Activated CD8-positive, alpha-beta memory T cell treated with anti-CD3 and anti-CD28 coated beads, Interleukin-2, amount 10 ng/mL, durations not matched to agents 7 days and 5 days (primary cell): ENCODE results near the gene ACTL7B. TPM values are rescaled to one million over a fixed set of nuclear protein-coding genes. Genes with fewer than 3 reads are reported as not detected.

ENCODE experiments used
- ATAC-seq: fragments of 150-1000 bp; cut with Tn5 transposase; one replicate; pipeline ENCODE4 v1.10.0; 2021; ENCODE audit warnings: moderate library complexity
- CTCF ChIA-PET: fragments of 350-600 bp; sonication (Branson Sonifier 250); formaldehyde crosslinking; loops from one replicate; lab custom pipeline; 2021; ENCODE audit warnings: antibody characterized with exemption; lab: Charles Lee
- DNase-seq: peaks from one replicate; pipeline ENCODE4 v3.0.0-alpha.2; 2020
- H3K27ac Mint-ChIP-seq: one replicate; pipeline ENCODE4 v1.8.0; 2021; ENCODE audit warnings: mild to moderate bottlenecking, mixed read lengths
- H3K27me3 Mint-ChIP-seq: one replicate; pipeline ENCODE4 v1.8.0; 2021; ENCODE audit warnings: mixed read lengths
- H3K36me3 Mint-ChIP-seq: one replicate; pipeline ENCODE4 v1.8.0; 2021; ENCODE audit warnings: mild to moderate bottlenecking, mixed read lengths
- H3K4me1 Mint-ChIP-seq: one replicate; pipeline ENCODE4 v1.8.0; 2021; ENCODE audit warnings: mixed read lengths
- H3K4me3 Mint-ChIP-seq: one replicate; pipeline ENCODE4 v1.8.0; 2021; ENCODE audit warnings: mild to moderate bottlenecking, moderate library complexity, mixed read lengths
- H3K9me3 Mint-ChIP-seq: one replicate; pipeline ENCODE4 v1.8.0; 2022; ENCODE audit warnings: low read depth, mixed read lengths
- total RNA-seq, 2 experiments: library from RNA; stranded (reverse); gene quantifications; one replicate each; pipeline ENCODE4 v1.2.3, GENCODE V29; 2021

The ACTL7B gene
- total RNA-seq, 2 experiments from 2014 or later = not detected

- peaks cover 10% of the 10 kb centered on the region for H3K4me1 Mint-ChIP-seq
- H3K27ac Mint-ChIP-seq = no peak overlapping the region
- no peak overlapping the region for H3K4me3 Mint-ChIP-seq
- H3K27me3 Mint-ChIP-seq = no peaks in the 10 kb centered on the region
- ATAC-seq = no peak
- DNase-seq = no peak
- H3K9me3 Mint-ChIP-seq = no peaks in the 10 kb centered on the region
- peaks cover 25% of the 10 kb centered on the region for H3K36me3 Mint-ChIP-seq
- CTCF ChIA-PET = no interaction called here
Measured at GRCh38 chr9:108884701-108885100, 28.9 kb upstream of the ACTL7B start.

GRCh38 chr9:108883085-108883484, 27.3 kb upstream of the ACTL7B start:
- H3K4me1 Mint-ChIP-seq = peaks cover 10% of the 10 kb centered on the region
- no peak overlapping the region for H3K27ac Mint-ChIP-seq
- no peak for ATAC-seq
- H3K36me3 Mint-ChIP-seq = peaks cover 30% of the 10 kb centered on the region
- DNase-seq = no peak
- CTCF ChIA-PET = no interaction called here
- H3K4me3 Mint-ChIP-seq = no peak overlapping the region
- H3K9me3 Mint-ChIP-seq = no peaks in the 10 kb centered on the region
- H3K27me3 Mint-ChIP-seq = no peaks in the 10 kb centered on the region

- H3K27ac Mint-ChIP-seq = no peak overlapping the region
- no peaks in the 10 kb centered on the region for H3K27me3 Mint-ChIP-seq
- H3K9me3 Mint-ChIP-seq = no peaks in the 10 kb centered on the region
- H3K36me3 Mint-ChIP-seq = peaks cover 35% of the 10 kb centered on the region
- DNase-seq (no peak), ATAC-seq (no peak)
- H3K4me3 Mint-ChIP-seq = no peak overlapping the region
- H3K4me1 Mint-ChIP-seq = peaks cover 10% of the 10 kb centered on the region
- CTCF ChIA-PET = no interaction called here
Measured at GRCh38 chr9:108882052-108882888, 26.5 kb upstream of the ACTL7B start.

- ATAC-seq (no peak), DNase-seq (no peak)
- no peaks in the 10 kb centered on the region for H3K9me3 Mint-ChIP-seq
- no peak overlapping the region for H3K4me3 Mint-ChIP-seq
- no peaks in the 10 kb centered on the region for H3K27me3 Mint-ChIP-seq
- CTCF ChIA-PET = no interaction called here
- peaks cover 3% of the 10 kb centered on the region for H3K4me1 Mint-ChIP-seq
- peaks cover 39% of the 10 kb centered on the region for H3K36me3 Mint-ChIP-seq
- no peak overlapping the region for H3K27ac Mint-ChIP-seq
Measured at GRCh38 chr9:108880738-108881316, 25.0 kb upstream of the ACTL7B start.

GRCh38 chr9:108877524-108877923, 21.7 kb upstream of the ACTL7B start:
- H3K27ac Mint-ChIP-seq = no peak overlapping the region
- DNase-seq (no peak), ATAC-seq (no peak)
- peaks cover 43% of the 10 kb centered on the region for H3K36me3 Mint-ChIP-seq
- no peak overlapping the region for H3K4me3 Mint-ChIP-seq
- H3K4me1 Mint-ChIP-seq = no peaks in the 10 kb centered on the region
- no peaks in the 10 kb centered on the region for H3K9me3 Mint-ChIP-seq
- CTCF ChIA-PET = interaction anchor here (1.4 kb wide), 1 partner anchor 12 kb away, joined by 4 read pairs; no protein-coding TSS in a partner anchor
- H3K27me3 Mint-ChIP-seq = no peaks in the 10 kb centered on the region

GRCh38 chr9:108876425-108876824, 20.6 kb upstream of the ACTL7B start:
- DNase-seq (no peak), ATAC-seq (no peak)
- H3K4me1 Mint-ChIP-seq = no peaks in the 10 kb centered on the region
- CTCF ChIA-PET = no interaction called here
- H3K9me3 Mint-ChIP-seq = peaks cover 6% of the 10 kb centered on the region
- no peak overlapping the region for H3K4me3 Mint-ChIP-seq
- H3K27me3 Mint-ChIP-seq = no peaks in the 10 kb centered on the region
- H3K27ac Mint-ChIP-seq = no peak overlapping the region
- peaks cover 45% of the 10 kb centered on the region for H3K36me3 Mint-ChIP-seq

- Mint-ChIP-seq H3K4me3 (no peak overlapping the region), H3K9me3 (peaks cover 6% of the 10 kb centered on the region), H3K4me1 (no peaks in the 10 kb centered on the region), H3K36me3 (peaks cover 47% of the 10 kb centered on the region), H3K27me3 (no peaks in the 10 kb centered on the region), H3K27ac (no peak overlapping the region)
- no peak for DNase-seq
- CTCF ChIA-PET = no interaction called here
- no peak for ATAC-seq
Measured at GRCh38 chr9:108874058-108874788, 18.4 kb upstream of the ACTL7B start.

- Mint-ChIP-seq H3K4me3 (no peak overlapping the region), H3K27ac (no peak overlapping the region), H3K9me3 (peaks cover 6% of the 10 kb centered on the region), H3K36me3 (peaks cover 30% of the 10 kb centered on the region), H3K27me3 (no peaks in the 10 kb centered on the region), H3K4me1 (no peaks in the 10 kb centered on the region)
- CTCF ChIA-PET = no interaction called here
- DNase-seq (no peak), ATAC-seq (no peak)
Measured at GRCh38 chr9:108869092-108869725, 13.4 kb upstream of the ACTL7B start.

GRCh38 chr9:108867829-108868228, 12.0 kb upstream of the ACTL7B start:
- Mint-ChIP-seq H3K4me1 (no peaks in the 10 kb centered on the region), H3K9me3 (peaks cover 6% of the 10 kb centered on the region), H3K27me3 (no peaks in the 10 kb centered on the region), H3K36me3 (peaks cover 23% of the 10 kb centered on the region), H3K27ac (no peak overlapping the region), H3K4me3 (no peak overlapping the region)
- ATAC-seq (no peak), DNase-seq (no peak)
- CTCF ChIA-PET = no interaction called here

- Mint-ChIP-seq H3K27ac (no peak overlapping the region), H3K4me1 (no peaks in the 10 kb centered on the region), H3K4me3 (no peak overlapping the region), H3K36me3 (peaks cover 21% of the 10 kb centered on the region), H3K27me3 (no peaks in the 10 kb centered on the region), H3K9me3 (peaks cover 6% of the 10 kb centered on the region)
- DNase-seq (no peak), ATAC-seq (no peak)
- CTCF ChIA-PET = no interaction called here
Measured at GRCh38 chr9:108867116-108867515, 11.3 kb upstream of the ACTL7B start.

GRCh38 chr9:108866001-108866420, 10.2 kb upstream of the ACTL7B start:
- Mint-ChIP-seq H3K27me3 (no peaks in the 10 kb centered on the region), H3K27ac (no peak overlapping the region), H3K9me3 (no peaks in the 10 kb centered on the region), H3K4me1 (no peaks in the 10 kb centered on the region), H3K4me3 (no peak overlapping the region), H3K36me3 (peaks cover 12% of the 10 kb centered on the region)
- CTCF ChIA-PET = no interaction called here
- DNase-seq (no peak), ATAC-seq (no peak)

- H3K27me3 Mint-ChIP-seq = no peaks in the 10 kb centered on the region
- CTCF ChIA-PET = no interaction called here
- no peaks in the 10 kb centered on the region for H3K9me3 Mint-ChIP-seq
- no peak for ATAC-seq
- H3K27ac Mint-ChIP-seq = no peak overlapping the region
- no peak overlapping the region for H3K4me3 Mint-ChIP-seq
- no peaks in the 10 kb centered on the region for H3K4me1 Mint-ChIP-seq
- H3K36me3 Mint-ChIP-seq = peaks cover 6% of the 10 kb centered on the region
- no peak for DNase-seq
Measured at GRCh38 chr9:108865037-108865436, 9.3 kb upstream of the ACTL7B start.

- no peak for ATAC-seq
- DNase-seq = no peak
- H3K36me3 Mint-ChIP-seq = peaks cover 6% of the 10 kb centered on the region
- H3K9me3 Mint-ChIP-seq = no peaks in the 10 kb centered on the region
- CTCF ChIA-PET = no interaction called here
- H3K4me1 Mint-ChIP-seq = peaks cover 6% of the 10 kb centered on the region
- no peak overlapping the region for H3K4me3 Mint-ChIP-seq
- no peak overlapping the region for H3K27ac Mint-ChIP-seq
- no peaks in the 10 kb centered on the region for H3K27me3 Mint-ChIP-seq
Measured at GRCh38 chr9:108864446-108864845, 8.7 kb upstream of the ACTL7B start.
